Neural cell (in vitro differentiated cells): Measurements from ENCODE around the gene RSAD1. TPM values are rescaled to one million over a fixed set of nuclear protein-coding genes. Genes with fewer than 3 reads are reported as not detected.

Source experiments
- H2AFZ ChIP-seq: fragments of 200-600, 300-800 bp; sonication (generic), shearing (Covaris generic); 2 replicates; pipeline ENCODE4 v1.6.0; 2014; ENCODE audit warnings: low read depth, mild to moderate bottlenecking, antibody characterized with exemption, low read length, moderate library complexity
- H3F3A ChIP-seq: fragments of 200-600 bp; shearing (Covaris generic); 2 replicates; pipeline ENCODE4 v1.6.1; 2016; ENCODE audit warnings: mild to moderate bottlenecking, moderate library complexity, mixed read lengths, antibody characterized with exemption, low read length; ENCODE audit not compliant: insufficient read depth, poor library complexity, severe bottlenecking
- H3K27ac ChIP-seq: fragments of 200-600, 300-800 bp; sonication (generic), shearing (Covaris generic); 2 replicates; pipeline ENCODE4 v1.5.1; 2014; ENCODE audit warnings: mild to moderate bottlenecking, low read length, moderate library complexity
- H3K27me3 ChIP-seq: fragments of 300-800, 200-600 bp; sonication (generic), shearing (Covaris generic); 2 replicates; pipeline ENCODE4 v1.6.0; 2014; ENCODE audit warnings: mild to moderate bottlenecking, low read depth, low read length, moderate library complexity; ENCODE audit not compliant: insufficient read depth
- H3K36me3 ChIP-seq: fragments of 300-800, 200-600 bp; sonication (generic), shearing (Covaris generic); 2 replicates; pipeline ENCODE4 v1.5.1; 2014; ENCODE audit warnings: mild to moderate bottlenecking, antibody characterized with exemption, low read length, moderate library complexity; ENCODE audit not compliant: insufficient read depth
- H3K4me2 ChIP-seq: fragments of 300-800, 200-600 bp; sonication (generic), shearing (Covaris generic); 2 replicates; pipeline ENCODE4 v1.6.0; 2014; ENCODE audit warnings: mild to moderate bottlenecking, low read length
- H3K4me3 ChIP-seq: fragments of 300-800, 200-600 bp; sonication (generic), shearing (Covaris generic); 2 replicates; pipeline ENCODE4 v1.5.1; 2014; ENCODE audit warnings: mild to moderate bottlenecking, low read length, moderate library complexity
- H3K79me2 ChIP-seq: fragments of 200-600 bp; shearing (Covaris generic); replicated peaks from 2 replicates; pipeline ENCODE4 v1.6.0; 2014; ENCODE audit warnings: mild to moderate bottlenecking, low read length, moderate library complexity; ENCODE audit not compliant: insufficient read depth
- H3K9ac ChIP-seq: fragments of 300-800, 200-600 bp; sonication (generic), shearing (Covaris generic); 2 replicates; pipeline ENCODE4 v1.6.1; 2016; ENCODE audit warnings: mild to moderate bottlenecking, low read length, mixed read lengths
- H3K9me2 ChIP-seq: fragments of 200-600 bp; shearing (Covaris generic); 2 replicates; pipeline ENCODE4 v1.6.1; 2016; ENCODE audit warnings: mild to moderate bottlenecking, low read length, mixed read lengths; ENCODE audit not compliant: insufficient read depth
- H3K9me3 ChIP-seq: fragments of 200-600, 300-800 bp; sonication (generic), shearing (Covaris generic); 2 replicates; pipeline ENCODE4 v1.6.1; 2016; ENCODE audit warnings: mild to moderate bottlenecking, mixed run types, low read length, moderate library complexity, mixed read lengths
- H4K20me1 ChIP-seq: fragments of 200-600 bp; shearing (Covaris generic); 2 replicates; pipeline ENCODE4 v1.6.1; 2016; ENCODE audit warnings: mild to moderate bottlenecking, mixed run types; ENCODE audit not compliant: insufficient read depth
- CTCF ChIP-seq: fragments of 450-650 bp; IDR thresholded peaks from 2 replicates; pipeline ENCODE4 v1.5.1; 2014; ENCODE audit warnings: antibody characterized with exemption, mild to moderate bottlenecking, moderate library complexity; ENCODE audit not compliant: poor library complexity, severe bottlenecking
- EP300 ChIP-seq: fragments of 450-650 bp; conservative IDR thresholded peaks from 2 replicates; pipeline ENCODE4 v1.6.1; 2014; ENCODE audit warnings: antibody characterized with exemption, mild to moderate bottlenecking, moderate library complexity; ENCODE audit not compliant: poor library complexity, severe bottlenecking
- EZH2 ChIP-seq: fragments of 200-600, 300-800 bp; shearing (Covaris generic), sonication (generic); IDR thresholded peaks from 2 replicates; pipeline ENCODE4 v1.6.1; 2014; ENCODE audit warnings: antibody characterized with exemption, low read length, borderline replicate concordance, mild to moderate bottlenecking; ENCODE audit not compliant: insufficient read depth, poor library complexity, severe bottlenecking
- MXI1 ChIP-seq: fragments of 450-650 bp; conservative IDR thresholded peaks from 2 replicates; pipeline ENCODE4 v1.6.1; 2014; ENCODE audit warnings: antibody characterized with exemption, mild to moderate bottlenecking; ENCODE audit not compliant: poor library complexity, severe bottlenecking
- POLR2AphosphoS5 ChIP-seq: IDR thresholded peaks from 2 replicates; pipeline ENCODE4 v1.6.1; 2012
- RAD21 ChIP-seq: fragments of 450-650 bp; conservative IDR thresholded peaks from 2 replicates; pipeline ENCODE4 v1.6.1; 2014; ENCODE audit warnings: antibody characterized with exemption, mild to moderate bottlenecking, moderate library complexity
- SMC3 ChIP-seq: fragments of 450-650 bp; conservative IDR thresholded peaks from 2 replicates; pipeline ENCODE4 v1.6.1; 2014; ENCODE audit warnings: antibody characterized with exemption, mild to moderate bottlenecking, moderate library complexity; ENCODE audit not compliant: poor library complexity
- TAF1 ChIP-seq: IDR thresholded peaks from 2 replicates; pipeline ENCODE4 v1.6.1; 2012; ENCODE audit warnings: low read depth
- polyA plus RNA-seq: library from polyadenylated mRNA; depleted of rRNA; stranded (reverse); fragments of >200 nt; gene quantifications from 2 replicates; pipeline ENCODE4 v1.2.3, GENCODE V29; 2014
- TF ChIP-seq, protein P1 (sequence below): IDR thresholded peaks from 2 replicates; pipeline ENCODE4 v1.6.1; 2012; ENCODE audit warnings: borderline replicate concordance

The RSAD1 gene
- polyA plus RNA-seq, 1 donor from 2014 or later, result 61.9 TPM

DNA sequence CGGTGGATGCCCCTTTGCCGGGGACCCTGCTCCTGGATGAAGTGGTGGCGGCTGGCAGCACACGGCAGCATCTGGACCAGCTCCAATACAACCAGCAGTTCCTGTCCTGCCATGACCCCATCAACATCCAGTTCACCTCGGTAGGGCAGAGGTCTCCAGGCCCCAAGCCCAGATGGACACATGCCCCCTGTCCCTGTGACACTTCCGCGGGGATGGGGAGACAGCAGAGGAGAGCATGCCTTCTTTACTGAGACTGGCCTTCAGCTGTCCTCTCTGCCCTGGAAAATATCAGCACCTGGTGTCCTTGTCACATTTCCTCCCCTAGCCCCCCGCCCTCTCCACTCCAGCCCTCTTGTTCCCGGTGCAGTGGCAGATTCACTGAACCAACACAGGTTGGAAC is 16.2 kb upstream of the RSAD1 start:
- Histone ChIP-seq H2AFZ (no peak overlapping the region), H4K20me1 (no peaks in the 10 kb centered on the region), H3K27ac (no peak overlapping the region), H3K9me2 (no peaks in the 10 kb centered on the region), H3K36me3 (no peaks in the 10 kb centered on the region), H3K9ac (no peak overlapping the region), H3K27me3 (peaks cover 1% of the 10 kb centered on the region), H3K9me3 (no peaks in the 10 kb centered on the region), H3F3A (no peaks in the 10 kb centered on the region), H3K4me2 (no peak overlapping the region), H3K4me3 (no peak overlapping the region), H3K79me2 (no peaks in the 10 kb centered on the region)
- TF ChIP-seq MXI1 (no peak), EZH2 (no peak), TAF1 (no peak), POLR2AphosphoS5 (no peak), EP300 (no peak), CTCF (no peak), RAD21 (no peak), SMC3 (no peak)
- TF ChIP-seq, protein P1, sequence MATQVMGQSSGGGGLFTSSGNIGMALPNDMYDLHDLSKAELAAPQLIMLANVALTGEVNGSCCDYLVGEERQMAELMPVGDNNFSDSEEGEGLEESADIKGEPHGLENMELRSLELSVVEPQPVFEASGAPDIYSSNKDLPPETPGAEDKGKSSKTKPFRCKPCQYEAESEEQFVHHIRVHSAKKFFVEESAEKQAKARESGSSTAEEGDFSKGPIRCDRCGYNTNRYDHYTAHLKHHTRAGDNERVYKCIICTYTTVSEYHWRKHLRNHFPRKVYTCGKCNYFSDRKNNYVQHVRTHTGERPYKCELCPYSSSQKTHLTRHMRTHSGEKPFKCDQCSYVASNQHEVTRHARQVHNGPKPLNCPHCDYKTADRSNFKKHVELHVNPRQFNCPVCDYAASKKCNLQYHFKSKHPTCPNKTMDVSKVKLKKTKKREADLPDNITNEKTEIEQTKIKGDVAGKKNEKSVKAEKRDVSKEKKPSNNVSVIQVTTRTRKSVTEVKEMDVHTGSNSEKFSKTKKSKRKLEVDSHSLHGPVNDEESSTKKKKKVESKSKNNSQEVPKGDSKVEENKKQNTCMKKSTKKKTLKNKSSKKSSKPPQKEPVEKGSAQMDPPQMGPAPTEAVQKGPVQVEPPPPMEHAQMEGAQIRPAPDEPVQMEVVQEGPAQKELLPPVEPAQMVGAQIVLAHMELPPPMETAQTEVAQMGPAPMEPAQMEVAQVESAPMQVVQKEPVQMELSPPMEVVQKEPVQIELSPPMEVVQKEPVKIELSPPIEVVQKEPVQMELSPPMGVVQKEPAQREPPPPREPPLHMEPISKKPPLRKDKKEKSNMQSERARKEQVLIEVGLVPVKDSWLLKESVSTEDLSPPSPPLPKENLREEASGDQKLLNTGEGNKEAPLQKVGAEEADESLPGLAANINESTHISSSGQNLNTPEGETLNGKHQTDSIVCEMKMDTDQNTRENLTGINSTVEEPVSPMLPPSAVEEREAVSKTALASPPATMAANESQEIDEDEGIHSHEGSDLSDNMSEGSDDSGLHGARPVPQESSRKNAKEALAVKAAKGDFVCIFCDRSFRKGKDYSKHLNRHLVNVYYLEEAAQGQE, result no peak

- Histone ChIP-seq H3K4me2 (no peak overlapping the region), H2AFZ (no peak overlapping the region), H3F3A (no peaks in the 10 kb centered on the region), H3K27ac (no peak overlapping the region), H3K27me3 (peaks cover 18% of the 10 kb centered on the region), H3K9ac (no peak overlapping the region), H3K4me3 (no peak overlapping the region), H3K36me3 (no peaks in the 10 kb centered on the region), H4K20me1 (no peaks in the 10 kb centered on the region), H3K9me3 (no peaks in the 10 kb centered on the region), H3K79me2 (no peaks in the 10 kb centered on the region), H3K9me2 (no peaks in the 10 kb centered on the region)
- TF ChIP-seq RAD21 (no peak), TAF1 (no peak), MXI1 (no peak), EZH2 (no peak), CTCF (no peak), POLR2AphosphoS5 (no peak), EP300 (no peak), SMC3 (no peak)
- TF ChIP-seq, protein P1, result no peak
Observed at GRCh38 chr17:50464121-50464520, 14.5 kb upstream of the RSAD1 start.
